Measurements from ENCODE around the gene PPP2R5C.

Gene PPP2R5C

GRCh38 chr14:101780390-101780789 is 18.9 kb downstream of the PPP2R5C start:
- Histone ChIP-seq H3K4me1 (ENCODE audit: control insufficient read depth, insufficient read depth, low read length) (peaks cover 7% of the 10 kb centered on the region), H3K4me3 (ENCODE audit: low read depth, low read length) (peak overlapping the region; percentile 77), H3K9me3 (ENCODE audit: control insufficient read depth, insufficient read depth, low read length) (no peaks in the 10 kb centered on the region), H3K27me3 (ENCODE audit: control insufficient read depth, insufficient read depth, low read length) (peaks cover 34% of the 10 kb centered on the region), H3K36me3 (ENCODE audit: control insufficient read depth, insufficient read depth, low read length) (no peaks in the 10 kb centered on the region), H3K9ac (ENCODE audit: low read depth, low read length) (no peak overlapping the region)

GRCh38 chr14:101780887-101781239 is 19.4 kb downstream of the PPP2R5C start:
- H3K4me3 ChIP-seq (ENCODE audit: low read depth, low read length): peak overlapping the region; percentile 77
- H3K9ac ChIP-seq (ENCODE audit: low read depth, low read length): peak overlapping the region; percentile 24
- peaks cover 34% of the 10 kb centered on the region for H3K27me3 ChIP-seq (ENCODE audit: control insufficient read depth, insufficient read depth, low read length)

GRCh38 chr14:101781240-101782061 is 19.9 kb downstream of the PPP2R5C start:
- Histone ChIP-seq H3K9ac (ENCODE audit: low read depth, low read length) (no peak overlapping the region), H3K9me3 (ENCODE audit: control insufficient read depth, insufficient read depth, low read length) (no peaks in the 10 kb centered on the region), H3K36me3 (ENCODE audit: control insufficient read depth, insufficient read depth, low read length) (no peaks in the 10 kb centered on the region), H3K27me3 (ENCODE audit: control insufficient read depth, insufficient read depth, low read length) (peaks cover 34% of the 10 kb centered on the region), H3K4me1 (ENCODE audit: control insufficient read depth, insufficient read depth, low read length) (peaks cover 7% of the 10 kb centered on the region), H3K4me3 (ENCODE audit: low read depth, low read length) (peak overlapping the region; percentile 77)

More at GRCh38 chr14:101780887-101781239, 19.4 kb downstream of the PPP2R5C start:
- Histone ChIP-seq H3K36me3 (ENCODE audit: control insufficient read depth, insufficient read depth, low read length) (no peaks in the 10 kb centered on the region), H3K9me3 (ENCODE audit: control insufficient read depth, insufficient read depth, low read length) (no peaks in the 10 kb centered on the region), H3K4me1 (ENCODE audit: control insufficient read depth, insufficient read depth, low read length) (peaks cover 7% of the 10 kb centered on the region)

DNA sequence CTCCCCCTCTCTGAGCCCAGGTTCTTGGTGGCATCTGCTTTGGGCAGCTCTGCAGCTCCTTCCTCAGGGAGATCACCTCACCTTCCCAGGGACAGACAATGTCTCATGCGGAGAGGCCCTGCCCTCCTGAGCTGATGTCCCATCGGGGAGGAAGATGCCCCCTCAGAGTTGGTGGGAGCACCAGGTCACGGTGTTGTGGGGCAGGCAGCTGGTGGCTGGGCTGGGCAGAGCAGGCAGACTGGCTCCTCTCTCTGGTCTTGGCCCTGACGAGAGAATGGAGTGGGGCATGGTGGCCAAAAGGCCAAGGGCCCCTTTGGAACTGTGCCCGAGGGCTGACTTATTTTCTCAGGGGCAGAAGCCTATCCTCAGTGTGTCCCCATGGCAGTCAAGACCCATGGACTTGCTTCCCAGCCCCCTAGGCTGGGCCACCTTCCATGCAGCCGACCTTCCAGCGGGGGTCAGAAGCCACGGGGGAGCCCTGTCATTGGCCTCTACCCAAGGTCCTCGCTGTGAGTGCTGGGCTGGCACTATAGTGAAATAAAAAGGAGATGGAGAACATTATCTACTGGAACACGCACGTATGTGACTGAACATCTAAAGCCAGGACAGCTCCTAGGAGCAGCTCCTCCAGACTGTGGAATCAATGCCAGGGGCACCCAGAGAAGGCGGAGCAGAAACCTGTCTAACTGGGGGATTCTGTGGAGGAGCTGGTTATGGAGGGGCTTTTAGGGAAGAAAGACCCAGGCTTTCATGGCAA is 21.9 kb downstream of the PPP2R5C start:
- H3K4me3 ChIP-seq (ENCODE audit: low read depth, low read length): no peak overlapping the region
- peaks cover 7% of the 10 kb centered on the region for H3K4me1 ChIP-seq (ENCODE audit: control insufficient read depth, insufficient read depth, low read length)
- no peaks in the 10 kb centered on the region for H3K9me3 ChIP-seq (ENCODE audit: control insufficient read depth, insufficient read depth, low read length)
- no peak overlapping the region for H3K9ac ChIP-seq (ENCODE audit: low read depth, low read length)
- H3K27me3 ChIP-seq (ENCODE audit: control insufficient read depth, insufficient read depth, low read length): peaks cover 31% of the 10 kb centered on the region
- H3K36me3 ChIP-seq (ENCODE audit: control insufficient read depth, insufficient read depth, low read length): no peaks in the 10 kb centered on the region

DNA sequence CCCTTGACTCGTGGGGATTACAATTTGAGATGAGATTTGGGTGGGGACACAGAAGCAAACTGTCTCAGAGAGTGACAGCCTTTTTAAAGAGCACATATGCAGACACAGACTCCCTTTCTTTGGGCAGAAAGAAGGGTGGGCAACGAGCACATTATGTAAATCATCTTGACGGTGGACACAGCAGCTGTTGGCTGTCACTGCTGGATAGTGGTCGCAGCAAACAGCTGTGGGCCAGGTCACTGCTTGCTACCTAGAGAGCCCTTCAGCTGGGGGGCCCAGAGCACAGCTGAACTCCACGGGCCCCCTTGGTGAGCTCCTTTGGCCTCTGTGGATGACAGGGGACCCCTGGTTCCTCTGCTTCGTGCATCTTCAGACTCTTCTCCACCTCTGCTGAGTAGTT is 23.1 kb downstream of the PPP2R5C start:
- H3K4me1 ChIP-seq (ENCODE audit: control insufficient read depth, insufficient read depth, low read length): peaks cover 7% of the 10 kb centered on the region
- no peaks in the 10 kb centered on the region for H3K9me3 ChIP-seq (ENCODE audit: control insufficient read depth, insufficient read depth, low read length)

DNA sequence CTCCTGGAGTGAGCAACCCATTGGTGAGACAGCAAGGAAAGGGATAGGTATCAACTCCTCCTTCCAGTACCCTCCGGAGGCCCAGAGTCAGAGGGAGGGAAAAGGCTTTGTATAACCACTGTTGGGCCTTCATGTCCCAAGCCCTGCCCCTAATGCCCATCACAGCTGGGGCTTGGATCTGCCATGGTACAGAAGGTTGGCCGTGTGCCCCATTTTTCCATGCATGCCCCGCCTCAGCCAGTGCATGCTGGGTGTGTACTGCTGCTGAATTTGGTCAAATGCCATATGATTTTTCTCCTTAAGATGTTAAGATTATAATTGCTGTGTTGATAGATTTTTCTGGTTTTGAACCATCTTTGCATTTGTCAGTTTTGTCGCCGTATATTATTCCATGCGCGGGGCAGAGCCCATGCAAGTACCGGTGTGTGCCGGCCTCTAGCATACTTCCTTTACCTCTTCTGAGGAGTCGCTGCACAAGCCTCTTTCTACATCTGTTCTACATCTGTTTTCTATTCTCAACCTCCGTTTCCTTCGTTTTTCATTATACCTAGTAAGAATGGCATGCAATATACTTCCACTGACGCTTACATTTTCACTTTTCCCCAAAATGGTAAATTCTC is 26.6 kb downstream of the PPP2R5C start:
- Histone ChIP-seq H3K4me3 (ENCODE audit: low read depth, low read length) (no peak overlapping the region), H3K4me1 (ENCODE audit: control insufficient read depth, insufficient read depth, low read length) (no peaks in the 10 kb centered on the region), H3K9me3 (ENCODE audit: control insufficient read depth, insufficient read depth, low read length) (no peaks in the 10 kb centered on the region), H3K9ac (ENCODE audit: low read depth, low read length) (no peak overlapping the region), H3K36me3 (ENCODE audit: control insufficient read depth, insufficient read depth, low read length) (no peaks in the 10 kb centered on the region), H3K27me3 (ENCODE audit: control insufficient read depth, insufficient read depth, low read length) (no peaks in the 10 kb centered on the region)

More for the DNA sequence above, 23.1 kb downstream of the PPP2R5C start:
- Histone ChIP-seq H3K9ac (ENCODE audit: low read depth, low read length) (no peak overlapping the region), H3K36me3 (ENCODE audit: control insufficient read depth, insufficient read depth, low read length) (no peaks in the 10 kb centered on the region), H3K4me3 (ENCODE audit: low read depth, low read length) (no peak overlapping the region), H3K27me3 (ENCODE audit: control insufficient read depth, insufficient read depth, low read length) (peaks cover 19% of the 10 kb centered on the region)

GRCh38 chr14:101789222-101789621 is 27.7 kb downstream of the PPP2R5C start:
- Histone ChIP-seq H3K4me3 (ENCODE audit: low read depth, low read length) (no peak overlapping the region), H3K9me3 (ENCODE audit: control insufficient read depth, insufficient read depth, low read length) (no peaks in the 10 kb centered on the region), H3K4me1 (ENCODE audit: control insufficient read depth, insufficient read depth, low read length) (no peaks in the 10 kb centered on the region), H3K9ac (ENCODE audit: low read depth, low read length) (no peak overlapping the region), H3K36me3 (ENCODE audit: control insufficient read depth, insufficient read depth, low read length) (no peaks in the 10 kb centered on the region), H3K27me3 (ENCODE audit: control insufficient read depth, insufficient read depth, low read length) (no peaks in the 10 kb centered on the region)

GRCh38 chr14:101790232-101790631 is 28.7 kb downstream of the PPP2R5C start:
- H3K27me3 ChIP-seq (ENCODE audit: control insufficient read depth, insufficient read depth, low read length): no peaks in the 10 kb centered on the region
- no peaks in the 10 kb centered on the region for H3K9me3 ChIP-seq (ENCODE audit: control insufficient read depth, insufficient read depth, low read length)
- no peak overlapping the region for H3K4me3 ChIP-seq (ENCODE audit: low read depth, low read length)
- H3K36me3 ChIP-seq (ENCODE audit: control insufficient read depth, insufficient read depth, low read length): no peaks in the 10 kb centered on the region
- H3K4me1 ChIP-seq (ENCODE audit: control insufficient read depth, insufficient read depth, low read length): no peaks in the 10 kb centered on the region
- no peak overlapping the region for H3K9ac ChIP-seq (ENCODE audit: low read depth, low read length)

GRCh38 chr14:101791919-101792572 is 30.5 kb downstream of the PPP2R5C start:
- no peak overlapping the region for H3K9ac ChIP-seq (ENCODE audit: low read depth, low read length)
- H3K9me3 ChIP-seq (ENCODE audit: control insufficient read depth, insufficient read depth, low read length): no peaks in the 10 kb centered on the region
- H3K36me3 ChIP-seq (ENCODE audit: control insufficient read depth, insufficient read depth, low read length): no peaks in the 10 kb centered on the region
- H3K4me3 ChIP-seq (ENCODE audit: low read depth, low read length): no peak overlapping the region
- no peaks in the 10 kb centered on the region for H3K4me1 ChIP-seq (ENCODE audit: control insufficient read depth, insufficient read depth, low read length)
- no peaks in the 10 kb centered on the region for H3K27me3 ChIP-seq (ENCODE audit: control insufficient read depth, insufficient read depth, low read length)

GRCh38 chr14:101796016-101796415 is 34.5 kb downstream of the PPP2R5C start:
- no peaks in the 10 kb centered on the region for H3K9me3 ChIP-seq (ENCODE audit: control insufficient read depth, insufficient read depth, low read length)
- H3K4me3 ChIP-seq (ENCODE audit: low read depth, low read length): no peak overlapping the region
- H3K4me1 ChIP-seq (ENCODE audit: control insufficient read depth, insufficient read depth, low read length): no peaks in the 10 kb centered on the region
- no peak overlapping the region for H3K9ac ChIP-seq (ENCODE audit: low read depth, low read length)
- no peaks in the 10 kb centered on the region for H3K27me3 ChIP-seq (ENCODE audit: control insufficient read depth, insufficient read depth, low read length)
- H3K36me3 ChIP-seq (ENCODE audit: control insufficient read depth, insufficient read depth, low read length): no peaks in the 10 kb centered on the region

GRCh38 chr14:101796479-101796878 is 35.0 kb downstream of the PPP2R5C start:
- Histone ChIP-seq H3K4me1 (ENCODE audit: control insufficient read depth, insufficient read depth, low read length) (no peaks in the 10 kb centered on the region), H3K36me3 (ENCODE audit: control insufficient read depth, insufficient read depth, low read length) (no peaks in the 10 kb centered on the region), H3K4me3 (ENCODE audit: low read depth, low read length) (no peak overlapping the region), H3K9ac (ENCODE audit: low read depth, low read length) (no peak overlapping the region), H3K9me3 (ENCODE audit: control insufficient read depth, insufficient read depth, low read length) (no peaks in the 10 kb centered on the region), H3K27me3 (ENCODE audit: control insufficient read depth, insufficient read depth, low read length) (no peaks in the 10 kb centered on the region)

All from iPS-15b (cell line).